ENCODE measurements around the gene CEMIP.

Gene CEMIP

GRCh38 chr15:80736560-80736959, 42.6 kb upstream of the CEMIP start (continued):
- TF ChIP-seq ZBTB6 (tag by site-specific recombination; IDR thresholded peaks at IDR 0.05) (no peak), OVOL3 (tag by site-specific recombination; IDR thresholded peaks at IDR 0.05) (no peak), ZNF223 (tag by site-specific recombination; IDR thresholded peaks at IDR 0.05) (no peak), KLF10 (tag by site-specific recombination; IDR thresholded peaks at IDR 0.05) (no peak), ZNF658 (tag by site-specific recombination; IDR thresholded peaks at IDR 0.05) (no peak)
- TF ChIP-seq, protein P1, sequence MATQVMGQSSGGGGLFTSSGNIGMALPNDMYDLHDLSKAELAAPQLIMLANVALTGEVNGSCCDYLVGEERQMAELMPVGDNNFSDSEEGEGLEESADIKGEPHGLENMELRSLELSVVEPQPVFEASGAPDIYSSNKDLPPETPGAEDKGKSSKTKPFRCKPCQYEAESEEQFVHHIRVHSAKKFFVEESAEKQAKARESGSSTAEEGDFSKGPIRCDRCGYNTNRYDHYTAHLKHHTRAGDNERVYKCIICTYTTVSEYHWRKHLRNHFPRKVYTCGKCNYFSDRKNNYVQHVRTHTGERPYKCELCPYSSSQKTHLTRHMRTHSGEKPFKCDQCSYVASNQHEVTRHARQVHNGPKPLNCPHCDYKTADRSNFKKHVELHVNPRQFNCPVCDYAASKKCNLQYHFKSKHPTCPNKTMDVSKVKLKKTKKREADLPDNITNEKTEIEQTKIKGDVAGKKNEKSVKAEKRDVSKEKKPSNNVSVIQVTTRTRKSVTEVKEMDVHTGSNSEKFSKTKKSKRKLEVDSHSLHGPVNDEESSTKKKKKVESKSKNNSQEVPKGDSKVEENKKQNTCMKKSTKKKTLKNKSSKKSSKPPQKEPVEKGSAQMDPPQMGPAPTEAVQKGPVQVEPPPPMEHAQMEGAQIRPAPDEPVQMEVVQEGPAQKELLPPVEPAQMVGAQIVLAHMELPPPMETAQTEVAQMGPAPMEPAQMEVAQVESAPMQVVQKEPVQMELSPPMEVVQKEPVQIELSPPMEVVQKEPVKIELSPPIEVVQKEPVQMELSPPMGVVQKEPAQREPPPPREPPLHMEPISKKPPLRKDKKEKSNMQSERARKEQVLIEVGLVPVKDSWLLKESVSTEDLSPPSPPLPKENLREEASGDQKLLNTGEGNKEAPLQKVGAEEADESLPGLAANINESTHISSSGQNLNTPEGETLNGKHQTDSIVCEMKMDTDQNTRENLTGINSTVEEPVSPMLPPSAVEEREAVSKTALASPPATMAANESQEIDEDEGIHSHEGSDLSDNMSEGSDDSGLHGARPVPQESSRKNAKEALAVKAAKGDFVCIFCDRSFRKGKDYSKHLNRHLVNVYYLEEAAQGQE (tag by site-specific recombination; IDR thresholded peaks at IDR 0.05), result no peak

GRCh38 chr15:80739919-80740318, 39.3 kb upstream of the CEMIP start:
- TF ChIP-seq SCRT1 (tag by site-specific recombination; IDR thresholded peaks at IDR 0.05; ENCODE audit: borderline replicate concordance) (peak; percentile 54; the same call in 1 of the 2 replicates), ZNF654 (tag by site-specific recombination; IDR thresholded peaks at IDR 0.05; ENCODE audit: low read depth) (no peak), RBAK (tag by site-specific recombination; IDR thresholded peaks at IDR 0.05) (no peak), ZNF600 (tag by site-specific recombination; IDR thresholded peaks at IDR 0.05) (peak; percentile 37; the same call in 1 of the 2 replicates), SCRT2 (tag by site-specific recombination; IDR thresholded peaks at IDR 0.05) (peak; percentile 70), MEIS1 (CRISPR knock-in tag; IDR thresholded peaks at IDR 0.05; ENCODE audit: borderline replicate concordance) (no peak)
- ChIA-PET CTCF (interaction anchor here (1.4 to 2.6 kb wide), 3 partner anchors 12 to 40 kb away, joined by 4 to 15 read pairs (median 5); partner anchors contain the start of gene CEMIP), POLR2A (no interaction called here)
- Histone ChIP-seq H3K36me3 (ENCODE audit: control insufficient read depth in 2 of 2, insufficient read depth in 1 of 2, low read length in 2 of 2) (no peaks in the 10 kb centered on the region), H3K9me3 (ENCODE audit: control insufficient read depth, insufficient read depth, low read depth, low read length) (no peaks in the 10 kb centered on the region; the same call in 1 of the 2 replicates), H3K27ac (ENCODE audit: extremely low read depth, low read depth, low read length) (no peak overlapping the region), H3K4me3 (ENCODE audit: low read depth, low read length) (no peak overlapping the region), H3K4me1 (ENCODE audit: control insufficient read depth, insufficient read depth, low read length) (peaks cover 44% of the 10 kb centered on the region)

- Histone ChIP-seq H3K36me3 (ENCODE audit: control insufficient read depth in 2 of 2, insufficient read depth in 1 of 2, low read length in 2 of 2) (no peaks in the 10 kb centered on the region), H3K4me1 (ENCODE audit: control insufficient read depth, insufficient read depth, low read length) (peaks cover 28% of the 10 kb centered on the region), H3K9me3 (ENCODE audit: control insufficient read depth, insufficient read depth, low read depth, low read length) (no peaks in the 10 kb centered on the region; the same call in 1 of the 2 replicates), H3K27ac (ENCODE audit: extremely low read depth, low read depth, low read length) (no peak overlapping the region), H3K4me3 (ENCODE audit: low read depth, low read length) (no peak overlapping the region)
- CTCF ChIA-PET, result interaction anchor here (0.7 kb wide), 1 partner anchor 1277 kb away, joined by 3 read pairs; no protein-coding TSS in a partner anchor
- POLR2A ChIA-PET, result no interaction called here
- TF ChIP-seq KLF9 (tag by site-specific recombination; IDR thresholded peaks at IDR 0.05; ENCODE audit: low read depth) (no peak), ZSCAN30 (tag by site-specific recombination; IDR thresholded peaks at IDR 0.05) (no peak), AEBP2 (tag by site-specific recombination; IDR thresholded peaks at IDR 0.05; ENCODE audit: borderline replicate concordance) (no peak)
- TF ChIP-seq, protein P2, sequence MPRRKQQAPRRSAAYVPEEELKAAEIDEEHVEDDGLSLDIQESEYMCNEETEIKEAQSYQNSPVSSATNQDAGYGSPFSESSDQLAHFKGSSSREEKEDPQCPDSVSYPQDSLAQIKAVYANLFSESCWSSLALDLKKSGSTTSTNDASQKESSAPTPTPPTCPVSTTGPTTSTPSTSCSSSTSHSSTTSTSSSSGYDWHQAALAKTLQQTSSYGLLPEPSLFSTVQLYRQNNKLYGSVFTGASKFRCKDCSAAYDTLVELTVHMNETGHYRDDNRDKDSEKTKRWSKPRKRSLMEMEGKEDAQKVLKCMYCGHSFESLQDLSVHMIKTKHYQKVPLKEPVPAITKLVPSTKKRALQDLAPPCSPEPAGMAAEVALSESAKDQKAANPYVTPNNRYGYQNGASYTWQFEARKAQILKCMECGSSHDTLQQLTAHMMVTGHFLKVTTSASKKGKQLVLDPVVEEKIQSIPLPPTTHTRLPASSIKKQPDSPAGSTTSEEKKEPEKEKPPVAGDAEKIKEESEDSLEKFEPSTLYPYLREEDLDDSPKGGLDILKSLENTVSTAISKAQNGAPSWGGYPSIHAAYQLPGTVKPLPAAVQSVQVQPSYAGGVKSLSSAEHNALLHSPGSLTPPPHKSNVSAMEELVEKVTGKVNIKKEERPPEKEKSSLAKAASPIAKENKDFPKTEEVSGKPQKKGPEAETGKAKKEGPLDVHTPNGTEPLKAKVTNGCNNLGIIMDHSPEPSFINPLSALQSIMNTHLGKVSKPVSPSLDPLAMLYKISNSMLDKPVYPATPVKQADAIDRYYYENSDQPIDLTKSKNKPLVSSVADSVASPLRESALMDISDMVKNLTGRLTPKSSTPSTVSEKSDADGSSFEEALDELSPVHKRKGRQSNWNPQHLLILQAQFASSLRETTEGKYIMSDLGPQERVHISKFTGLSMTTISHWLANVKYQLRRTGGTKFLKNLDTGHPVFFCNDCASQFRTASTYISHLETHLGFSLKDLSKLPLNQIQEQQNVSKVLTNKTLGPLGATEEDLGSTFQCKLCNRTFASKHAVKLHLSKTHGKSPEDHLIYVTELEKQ (tag by site-specific recombination; IDR thresholded peaks at IDR 0.05; ENCODE audit: borderline replicate concordance), result no peak
Observed at GRCh38 chr15:80742081-80742480, 37.1 kb upstream of the CEMIP start.

All from HEK293 (cell line).